Measurements from ENCODE around the gene MRPL17. TPM values are rescaled to one million over a fixed set of nuclear protein-coding genes. Genes with fewer than 3 reads are reported as not detected.

MRPL17 gene
- total RNA-seq, 2 donors from 2014 or later, result 57.6 to 72.6 TPM

GRCh38 chr11:6640036-6640984 lies 42.8 kb downstream of the MRPL17 start:
- WGBS, 2 experiments (ENCODE audit: insufficient coverage in 1 of 2, insufficient read length in 1 of 2), result 96 to 99% methylated on average over 28 to 36 of the region's 36 CpGs
- Mint-ChIP-seq H3K27me3 (ENCODE audit: insufficient read depth) (no peaks in the 10 kb centered on the region), H3K4me3 (no peak overlapping the region), H3K27ac (no peak overlapping the region), H3K9me3 (no peaks in the 10 kb centered on the region), H3K36me3 (ENCODE audit: low read depth) (no peaks in the 10 kb centered on the region), H3K4me1 (no peaks in the 10 kb centered on the region)
- Histone ChIP-seq H3K27me3 (ENCODE audit: control insufficient read depth, insufficient read depth, low read length, poor library complexity, severe bottlenecking) (no peaks in the 10 kb centered on the region), H3K36me3 (ENCODE audit: control insufficient read depth, insufficient read depth, low read length) (peaks cover 17% of the 10 kb centered on the region), H3K4me3 (ENCODE audit: low read length) (no peak overlapping the region), H3K9me3 (ENCODE audit: control insufficient read depth, low read length) (no peaks in the 10 kb centered on the region), H3K4me1 (ENCODE audit: control insufficient read depth, insufficient read depth, low read length) (no peaks in the 10 kb centered on the region), H3K9ac (ENCODE audit: extremely low read depth, low read length, poor library complexity, severe bottlenecking) (no peak overlapping the region), H3K27ac (ENCODE audit: low read depth, low read length) (no peak overlapping the region)
- TF ChIP-seq CTCF (conservative IDR thresholded peaks at IDR 0.05), result no peak
- no peak for DNase-seq

DNA sequence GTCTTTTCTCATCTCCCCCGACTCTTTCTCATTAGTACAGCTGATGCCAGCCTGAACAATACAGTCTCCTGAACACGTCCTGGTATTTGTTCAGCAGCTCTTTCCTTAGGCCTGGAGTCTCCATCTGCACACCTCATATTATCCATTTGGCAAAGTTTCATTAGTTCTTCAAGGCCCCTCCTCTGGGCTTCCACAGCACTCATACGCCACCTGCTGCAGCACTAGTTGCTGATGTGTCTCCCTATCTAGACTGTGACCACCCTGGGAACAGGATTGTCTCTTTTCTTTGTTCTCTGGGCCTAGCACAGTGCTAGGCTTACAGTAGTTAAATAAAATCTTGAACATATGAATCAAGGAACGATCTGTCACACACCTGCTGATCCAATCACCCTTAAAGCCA lies 44.7 kb downstream of the MRPL17 start:
- H3K9me3 ChIP-seq (ENCODE audit: control insufficient read depth, low read length), result no peaks in the 10 kb centered on the region
- Mint-ChIP-seq H3K4me1 (no peaks in the 10 kb centered on the region), H3K36me3 (ENCODE audit: low read depth) (peaks cover under 1% of the 10 kb centered on the region), H3K27me3 (ENCODE audit: insufficient read depth) (no peaks in the 10 kb centered on the region), H3K27ac (no peak overlapping the region), H3K4me3 (no peak overlapping the region), H3K9me3 (no peaks in the 10 kb centered on the region)
- no peak overlapping the region for H3K4me3 ChIP-seq (ENCODE audit: low read length)
- no peak overlapping the region for H3K27ac ChIP-seq (ENCODE audit: low read depth, low read length)
- H3K27me3 ChIP-seq (ENCODE audit: control insufficient read depth, insufficient read depth, low read length, poor library complexity, severe bottlenecking), result no peaks in the 10 kb centered on the region
- no peak overlapping the region for H3K9ac ChIP-seq (ENCODE audit: extremely low read depth, low read length, poor library complexity, severe bottlenecking)
- no peaks in the 10 kb centered on the region for H3K4me1 ChIP-seq (ENCODE audit: control insufficient read depth, insufficient read depth, low read length)
- H3K36me3 ChIP-seq (ENCODE audit: control insufficient read depth, insufficient read depth, low read length), result peaks cover 28% of the 10 kb centered on the region
- 86 to 97% methylated on average over 4 of the region's 4 CpGs for WGBS, 2 experiments (ENCODE audit: insufficient coverage in 1 of 2, insufficient read length in 1 of 2)
- no peak for DNase-seq
- no peak for TF ChIP-seq CTCF (conservative IDR thresholded peaks at IDR 0.05)

DNA sequence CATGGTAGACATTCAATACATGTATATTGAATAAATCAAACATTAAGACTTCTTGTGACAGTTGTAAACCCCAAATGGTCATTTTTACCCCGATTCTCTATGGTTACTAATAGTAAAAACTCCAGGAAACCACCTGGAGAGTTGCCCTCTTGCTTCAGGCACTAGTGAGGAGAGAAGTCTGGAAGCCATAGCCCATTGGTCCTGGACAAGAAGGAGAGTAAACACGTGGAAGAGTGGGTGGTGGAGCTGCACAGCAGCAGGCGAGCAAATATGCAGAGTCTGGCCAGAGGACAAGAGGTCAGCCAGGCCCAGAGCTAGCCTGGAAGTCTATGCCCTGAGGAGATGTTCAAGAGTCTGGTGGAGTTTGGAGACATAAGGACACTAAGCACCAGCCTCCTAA lies 45.3 kb downstream of the MRPL17 start:
- Mint-ChIP-seq H3K4me1 (no peaks in the 10 kb centered on the region), H3K27me3 (ENCODE audit: insufficient read depth) (no peaks in the 10 kb centered on the region), H3K9me3 (no peaks in the 10 kb centered on the region), H3K36me3 (ENCODE audit: low read depth) (peaks cover 6% of the 10 kb centered on the region), H3K4me3 (no peak overlapping the region), H3K27ac (no peak overlapping the region)
- Histone ChIP-seq H3K27ac (ENCODE audit: low read depth, low read length) (no peak overlapping the region), H3K27me3 (ENCODE audit: control insufficient read depth, insufficient read depth, low read length, poor library complexity, severe bottlenecking) (no peaks in the 10 kb centered on the region), H3K4me1 (ENCODE audit: control insufficient read depth, insufficient read depth, low read length) (no peaks in the 10 kb centered on the region), H3K4me3 (ENCODE audit: low read length) (no peak overlapping the region), H3K9me3 (ENCODE audit: control insufficient read depth, low read length) (no peaks in the 10 kb centered on the region), H3K36me3 (ENCODE audit: control insufficient read depth, insufficient read depth, low read length) (peaks cover 32% of the 10 kb centered on the region), H3K9ac (ENCODE audit: extremely low read depth, low read length, poor library complexity, severe bottlenecking) (no peak overlapping the region)
- TF ChIP-seq CTCF (conservative IDR thresholded peaks at IDR 0.05), result no peak
- no peak for DNase-seq
- WGBS, 2 experiments (ENCODE audit: insufficient coverage in 1 of 2, insufficient read length in 1 of 2), result 78 to 80% methylated on average over 1 to 3 of the region's 3 CpGs

Data from endodermal cell (in vitro differentiated cells).